Left colon (tissue), 2 donors: Measurements from ENCODE around the gene PDE4D. TPM values are rescaled to one million over a fixed set of nuclear protein-coding genes. Genes with fewer than 3 reads are reported as not detected.

Experiments
- ATAC-seq: fragments of 200-7000 bp; cut with Tn5 transposase; one replicate; pipeline ENCODE4 v1.9.1; 2020; ENCODE audit warnings: mild to moderate bottlenecking, moderate library complexity
- DNase-seq, 2 donors: peaks; one replicate each; pipeline ENCODE4 v3.0.0-alpha.2; 2020
- intact Hi-C, 2 donors: fragments of 100-400 bp; cut with DNase I in 1 of 2; cut with micrococcal nuclease in 1 of 2; formaldehyde crosslinking; loops; one replicate each; pipeline versions ENCODE4 v1.11.2 to v1.14.0; 2022; cut with DNase I, micrococcal nuclease
- total RNA-seq, 2 donors: library from RNA; stranded (reverse); fragmentation: NEBNext Ultra II Directional; extraction: Animal tissue kit (Norgen Biotek cat#: 25700); gene quantifications; one replicate each; pipeline ENCODE4 v1.2.1, GENCODE V29; 2021
- donor health status: DM: no; HTN: no; CAD: no.
- donor health status: DM: yes; HTN: yes; CAD: no.

The PDE4D gene
- total RNA-seq, 2 donors from 2014 or later = 50.6 to 67.8 TPM

DNA sequence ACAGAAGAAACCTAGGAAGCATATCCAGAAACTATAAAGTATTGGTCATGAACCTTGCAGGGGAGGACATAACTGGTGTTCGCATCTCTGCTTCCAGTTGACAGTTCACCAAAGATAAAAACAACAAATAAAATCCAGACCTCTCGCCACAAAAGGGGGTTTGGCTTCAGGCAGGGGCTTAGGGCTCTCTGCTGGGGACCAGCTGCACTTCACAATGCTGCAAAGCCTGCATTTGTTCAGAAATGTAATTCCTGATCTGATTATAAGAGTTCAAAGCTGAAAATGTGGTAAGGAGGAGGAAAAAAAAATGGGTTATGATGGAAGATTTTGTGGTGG lies 79.0 kb downstream of the PDE4D start:
- intact Hi-C loops = loop anchor here in 1 of 2 donors (5.0 to 10.0 kb wide), 3 partner anchors 568 to 850 kb away; no protein-coding TSS in a partner anchor
- ATAC-seq (no peak), DNase-seq (no peak)

DNA sequence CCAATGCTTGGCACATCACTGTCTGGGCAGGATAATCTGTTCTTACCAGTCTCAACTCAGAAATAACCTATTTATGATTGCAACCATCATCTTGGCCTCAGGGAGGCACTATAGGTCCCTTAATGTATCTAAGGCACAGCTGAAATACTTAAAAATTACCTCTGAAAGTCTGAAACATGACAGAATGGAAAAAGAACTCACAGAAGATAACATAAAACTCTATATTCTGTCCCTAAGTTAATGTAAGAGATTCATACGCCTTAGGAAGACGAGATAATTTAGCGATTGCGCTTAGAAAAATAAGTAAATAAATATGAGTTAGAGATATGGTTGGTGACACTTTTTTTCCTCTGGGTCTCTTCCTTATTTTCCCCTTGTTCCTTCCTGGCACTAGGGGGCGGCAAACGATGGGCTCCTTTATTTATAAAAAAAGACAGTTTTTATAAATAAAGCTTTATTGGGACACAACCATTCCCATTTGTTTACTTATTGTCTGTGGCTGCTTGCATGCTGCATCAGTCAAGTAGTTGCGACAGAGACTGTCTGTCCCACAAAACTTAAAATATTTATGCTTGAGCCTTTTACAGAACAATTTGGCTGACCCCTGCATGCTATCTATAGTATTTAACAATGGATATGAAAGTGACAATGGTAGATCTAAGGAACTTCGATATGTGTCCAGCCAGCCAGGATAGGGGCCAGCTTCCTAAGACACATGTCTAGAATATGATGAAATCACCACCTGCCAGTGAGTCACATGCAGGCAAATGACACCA lies 79.6 kb downstream of the PDE4D start:
- ATAC-seq = peak; percentile 79
- peak in 1 of 2 donors; percentile 37 for DNase-seq
- intact Hi-C loops = loop anchor here in 1 of 2 donors (5.0 to 10.0 kb wide), 3 partner anchors 568 to 851 kb away; no protein-coding TSS in a partner anchor

DNA sequence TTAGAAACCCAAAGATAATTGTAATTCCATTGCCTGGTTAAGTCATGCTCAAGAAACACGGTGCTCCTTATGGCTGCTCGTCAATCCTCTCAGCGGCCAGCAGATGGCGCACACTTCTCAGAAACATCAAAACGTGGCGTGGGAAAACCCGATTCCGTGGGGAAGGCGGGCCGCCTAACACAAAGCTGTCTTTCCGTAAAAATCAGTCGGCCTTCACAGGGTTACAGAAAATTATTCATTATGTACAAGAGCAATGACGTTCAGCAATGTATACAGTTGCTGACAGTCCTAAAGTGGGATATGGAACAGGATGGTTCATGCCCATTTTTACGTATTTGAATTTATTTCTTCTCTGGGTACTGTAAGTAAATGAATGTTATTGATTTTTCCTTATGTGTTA lies 83.5 kb downstream of the PDE4D start:
- peak; percentile 49 to 71 for DNase-seq
- intact Hi-C loops = loop anchor here in 1 of 2 donors (5.0 to 10.0 kb wide), 3 partner anchors 572 to 855 kb away; no protein-coding TSS in a partner anchor
- ATAC-seq = peak; percentile 69

DNA sequence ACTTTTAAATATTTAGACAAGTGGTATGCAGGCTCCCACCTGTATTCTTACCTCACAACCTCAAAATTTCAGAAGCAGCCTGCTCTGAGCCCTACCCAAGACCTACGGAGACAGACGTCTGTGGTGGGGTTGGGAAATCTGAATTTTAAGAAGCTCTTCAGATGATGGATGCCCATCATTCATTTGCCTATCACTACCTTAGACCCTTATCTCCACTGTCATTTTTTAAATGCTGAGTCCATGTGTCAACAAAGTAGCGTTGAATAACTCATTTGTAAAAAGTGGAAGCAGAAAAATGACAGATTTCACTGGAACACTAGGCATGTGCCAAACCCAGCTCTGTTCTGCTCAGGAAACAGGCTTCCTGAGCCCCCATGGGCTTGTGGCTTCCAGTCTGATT lies 85.7 kb downstream of the PDE4D start:
- intact Hi-C loops = no loop called here
- ATAC-seq (no peak), DNase-seq (no peak)

DNA sequence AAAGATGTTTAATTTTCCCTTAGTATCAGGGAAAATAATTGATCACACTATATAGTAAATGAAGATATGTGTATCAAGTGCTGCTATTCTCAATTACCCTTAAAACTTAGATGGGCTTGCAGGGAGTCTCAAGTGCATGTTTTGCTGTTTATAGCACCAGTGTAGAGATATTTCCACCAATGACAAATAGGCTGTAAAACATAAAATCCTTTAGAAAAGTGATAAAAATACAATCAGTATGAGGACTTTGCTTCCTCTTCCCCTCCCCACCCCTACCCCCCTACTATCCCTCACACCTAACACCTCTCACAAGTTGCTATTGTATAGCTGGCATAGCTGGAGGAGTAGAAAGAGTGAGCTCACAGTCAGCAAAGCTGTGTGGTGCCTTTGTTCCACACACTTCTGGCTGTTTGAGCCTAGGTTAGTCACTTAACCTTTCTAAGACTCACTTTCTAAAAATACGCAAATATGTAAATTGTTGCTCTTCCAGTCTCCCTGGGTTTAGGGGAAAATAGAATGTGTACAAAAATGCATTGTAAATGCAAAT lies 93.1 kb downstream of the PDE4D start:
- intact Hi-C loops = loop anchor here in 1 of 2 donors (2.0 to 5.0 kb wide), 2 partner anchors 410 to 918 kb away; no protein-coding TSS in a partner anchor

DNA sequence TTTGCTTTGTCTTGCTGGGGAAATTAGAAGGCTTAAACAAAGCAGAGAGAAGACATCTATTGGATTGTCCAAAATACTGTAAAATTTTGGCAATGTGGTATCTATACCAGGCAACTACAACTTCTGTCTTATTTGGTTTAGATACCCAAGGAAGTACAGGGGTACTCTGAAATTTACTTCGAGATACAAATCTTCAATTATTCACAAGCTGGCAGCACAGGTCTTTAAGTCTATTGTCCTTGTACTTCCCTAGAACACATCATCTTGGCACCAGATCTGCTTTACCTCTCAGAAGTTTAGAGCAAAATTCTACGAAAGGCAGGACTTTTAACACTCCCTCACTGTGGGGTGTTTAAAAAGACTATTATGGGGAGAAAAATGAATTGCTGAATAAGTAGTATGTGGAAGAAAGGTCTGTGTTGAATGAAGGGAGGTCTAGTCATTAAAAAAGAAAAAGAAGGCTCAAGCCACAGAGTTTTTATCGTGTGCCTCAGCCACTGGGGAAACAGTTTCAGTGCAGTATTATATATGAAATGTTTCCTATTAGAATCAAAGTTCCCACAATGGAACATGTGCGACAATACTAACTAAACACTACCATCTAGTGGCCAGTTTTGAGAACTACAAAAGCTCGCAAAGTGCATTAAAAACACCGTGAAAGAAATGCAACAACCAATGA lies 93.7 kb downstream of the PDE4D start:
- intact Hi-C loops = loop anchor here in 1 of 2 donors (2.0 to 10.0 kb wide), 4 partner anchors 298 to 918 kb away; no protein-coding TSS in a partner anchor
- DNase-seq (no peak), ATAC-seq (peak; percentile 81)

More for the DNA sequence above, 93.1 kb downstream of the PDE4D start:
- no peak for ATAC-seq
- DNase-seq = no peak

DNA sequence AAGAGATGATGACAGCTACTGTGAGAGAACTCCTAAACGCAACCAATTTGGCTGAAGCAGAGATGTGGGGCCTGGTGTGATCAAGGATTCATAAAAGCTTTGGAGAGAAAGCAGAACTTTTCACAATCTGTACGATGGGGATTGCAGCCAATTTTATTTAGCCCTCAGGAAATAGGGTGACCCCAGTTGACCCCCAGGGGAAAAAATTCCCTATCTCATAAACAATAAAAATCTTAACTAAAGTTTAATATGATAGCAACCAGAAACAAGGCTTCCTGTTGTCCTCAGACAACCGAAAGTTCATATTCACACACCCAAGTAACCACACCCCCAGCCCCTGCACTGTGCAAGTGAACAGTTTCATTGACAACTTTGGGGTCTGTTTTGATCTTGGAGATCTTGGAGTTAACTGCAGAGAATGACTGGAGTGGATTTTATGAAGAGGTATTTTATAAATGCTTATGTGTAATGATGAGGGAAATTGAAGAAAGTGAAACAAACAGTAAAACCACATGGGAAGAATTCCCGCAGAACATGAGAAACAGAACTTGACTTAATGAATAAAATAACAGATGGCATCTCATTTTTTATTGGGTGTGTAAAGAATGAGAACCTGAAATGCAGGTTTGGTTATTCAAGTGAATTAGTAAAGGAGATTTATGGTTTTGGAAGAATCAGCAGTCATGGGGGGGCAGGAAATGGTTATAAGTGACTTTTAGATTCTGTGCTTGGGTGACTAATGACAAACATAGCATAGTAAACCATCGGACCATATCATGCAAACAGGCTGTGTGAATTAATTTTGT lies 94.5 kb downstream of the PDE4D start:
- DNase-seq (peak; percentile 35 to 47), ATAC-seq (peak; percentile 89)
- intact Hi-C loops = loop anchor here in 1 of 2 donors (5.0 to 10.0 kb wide), 2 partner anchors 297 to 614 kb away; no protein-coding TSS in a partner anchor

DNA sequence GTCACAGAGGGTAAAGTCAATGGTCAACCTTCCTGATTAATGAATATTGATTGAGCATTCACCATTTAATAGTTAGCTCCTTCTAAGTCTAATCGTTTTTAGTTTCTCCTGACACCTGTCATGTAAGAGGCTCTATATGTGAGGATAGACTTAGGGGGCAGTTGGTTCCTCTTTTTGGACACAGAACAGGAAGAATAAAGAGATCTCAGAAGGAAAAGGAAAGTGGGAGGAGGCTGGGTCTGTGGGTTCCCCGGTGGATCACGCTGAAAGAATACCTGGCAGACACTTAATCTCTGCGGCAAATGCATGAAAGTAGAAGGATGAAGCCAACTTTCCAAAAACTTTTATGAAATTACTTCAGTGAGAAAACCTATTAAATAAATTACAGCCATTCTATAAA lies 98.4 kb downstream of the PDE4D start:
- intact Hi-C loops = loop anchor here in 1 of 2 donors (5.0 to 10.0 kb wide), 2 partner anchors 293 to 610 kb away; no protein-coding TSS in a partner anchor
- no peak for ATAC-seq
- no peak for DNase-seq

DNA sequence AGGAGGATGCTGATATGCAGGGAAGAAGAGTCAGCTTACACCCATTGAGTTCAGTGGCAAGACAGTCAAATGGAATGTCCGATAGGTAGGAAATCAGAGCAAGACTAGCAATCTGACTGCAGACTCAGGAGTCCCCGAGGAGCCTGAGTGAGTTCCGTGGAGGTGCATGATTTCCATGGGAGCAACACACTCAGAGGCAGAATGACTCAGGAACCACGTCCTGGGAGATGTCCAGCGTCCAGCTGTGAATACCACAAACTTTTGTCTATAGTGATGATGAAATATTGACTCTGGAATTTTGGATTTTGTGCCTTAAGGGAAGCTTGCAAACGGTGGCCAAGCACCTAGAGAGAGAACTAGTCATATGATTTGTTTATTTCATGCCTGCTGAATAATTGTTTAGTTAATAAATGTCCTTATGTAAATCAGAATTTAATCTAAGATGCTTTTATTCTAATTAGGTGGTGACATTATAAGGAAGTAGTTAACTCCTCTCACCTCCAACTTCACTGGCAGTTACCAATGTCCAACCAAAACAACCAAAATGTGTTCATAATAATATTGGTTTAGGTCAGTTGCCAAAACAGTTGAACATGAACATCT lies 100.4 kb downstream of the PDE4D start:
- intact Hi-C loops = loop anchor here in 1 of 2 donors (10.0 kb wide), 1 partner anchor 608 kb away; no protein-coding TSS in a partner anchor
- peak; percentile 16 to 37 for DNase-seq
- ATAC-seq = no peak

DNA sequence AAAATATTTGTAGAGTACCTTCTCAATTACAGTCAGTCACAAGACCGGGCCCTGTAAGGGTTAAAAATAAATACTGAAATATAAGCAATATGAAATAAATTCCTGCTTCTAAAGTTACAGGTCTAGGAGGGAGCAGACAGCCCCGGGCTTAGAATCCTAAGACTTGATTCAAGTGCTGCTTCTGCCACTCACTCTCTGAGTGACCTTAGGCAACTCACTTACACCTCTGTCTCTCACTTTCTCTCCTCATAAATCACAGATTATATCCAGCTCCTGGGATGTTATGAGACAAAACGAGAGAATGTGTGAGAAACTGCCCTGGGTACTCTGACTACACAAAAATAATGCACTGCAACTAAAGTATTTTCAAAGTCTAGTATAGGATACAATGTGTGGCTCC lies 101.9 kb downstream of the PDE4D start:
- intact Hi-C loops = loop anchor here in 1 of 2 donors (10.0 kb wide), 1 partner anchor 607 kb away; no protein-coding TSS in a partner anchor
- DNase-seq (no peak), ATAC-seq (no peak)

DNA sequence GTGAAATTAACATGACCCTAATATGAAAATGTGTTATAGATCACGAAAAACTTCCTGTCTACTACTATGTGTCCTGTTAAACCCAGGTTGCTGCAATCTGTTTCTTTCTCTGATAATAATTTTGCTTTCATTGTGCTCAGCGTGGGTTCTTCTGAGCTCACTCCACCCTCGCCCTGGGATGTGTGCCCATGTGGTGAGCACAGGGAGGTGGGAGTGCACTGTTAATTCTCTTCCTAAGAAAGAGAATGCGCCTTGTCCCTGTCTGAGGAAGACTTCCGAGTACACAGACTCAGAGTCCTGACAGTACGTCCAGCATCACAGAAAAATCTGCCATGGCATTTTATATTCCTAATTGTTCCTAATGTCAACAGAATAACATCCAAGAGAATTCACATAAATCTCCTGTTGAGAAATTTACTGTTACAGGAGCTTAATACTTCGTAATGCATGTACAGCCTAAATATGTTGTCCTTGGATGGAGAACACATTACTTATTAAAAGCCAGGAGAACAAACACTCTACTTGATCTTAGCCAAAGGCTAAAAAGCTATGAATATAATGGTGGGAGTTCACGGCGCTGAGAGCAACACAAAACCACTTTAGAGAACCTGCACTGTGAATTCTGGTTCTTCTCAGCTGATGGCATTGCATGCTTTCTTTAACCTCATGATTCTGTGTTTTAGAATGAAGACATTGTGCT lies 102.6 kb downstream of the PDE4D start:
- intact Hi-C loops = loop anchor here in 1 of 2 donors (10.0 kb wide), 1 partner anchor 606 kb away; no protein-coding TSS in a partner anchor
- DNase-seq (peak in 1 of 2 donors; percentile 38), ATAC-seq (no peak)

DNA sequence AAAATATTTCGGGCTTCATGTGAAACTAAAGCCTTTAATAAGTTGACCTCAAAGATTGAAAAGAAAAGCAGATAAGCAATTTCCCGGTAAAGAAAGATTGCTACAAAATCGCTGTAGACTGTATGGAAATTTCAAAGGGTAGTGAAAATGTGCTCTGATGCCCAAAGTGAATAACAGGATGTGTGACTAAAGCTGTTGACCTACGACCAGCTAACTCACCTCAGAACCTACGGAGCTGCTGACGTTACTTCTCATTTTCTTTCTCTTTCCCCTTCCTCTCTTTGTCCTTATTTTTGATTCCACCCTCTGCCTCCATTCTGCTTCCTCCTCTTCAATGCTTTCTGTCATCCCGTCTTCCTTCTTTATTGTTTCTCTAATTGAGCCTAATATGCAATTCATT lies 103.2 kb downstream of the PDE4D start:
- no peak for DNase-seq
- ATAC-seq = no peak
- intact Hi-C loops = loop anchor here in 1 of 2 donors (10.0 kb wide), 1 partner anchor 606 kb away; no protein-coding TSS in a partner anchor

DNA sequence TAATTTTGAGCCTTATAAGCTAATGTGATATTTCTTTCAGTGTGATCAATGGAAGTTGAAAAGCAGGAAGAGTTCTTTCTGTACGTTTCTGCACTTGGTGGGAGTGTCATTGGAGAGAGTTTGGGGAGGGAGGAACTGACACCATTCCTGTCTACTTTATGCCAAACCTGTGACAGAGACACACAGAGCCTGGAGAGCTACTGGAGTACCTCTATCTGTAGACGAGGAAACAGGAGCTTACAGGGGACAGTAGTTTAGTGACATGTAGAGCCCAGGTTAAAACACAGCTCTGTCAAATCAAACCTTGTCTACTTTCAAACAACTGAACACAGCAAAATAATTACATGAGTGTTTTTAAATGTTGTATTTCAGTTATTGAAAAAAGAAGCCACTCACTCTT lies 103.6 kb downstream of the PDE4D start:
- ATAC-seq (no peak), DNase-seq (no peak)
- intact Hi-C loops = loop anchor here in 1 of 2 donors (10.0 kb wide), 2 partner anchors 115 to 605 kb away; no protein-coding TSS in a partner anchor

DNA sequence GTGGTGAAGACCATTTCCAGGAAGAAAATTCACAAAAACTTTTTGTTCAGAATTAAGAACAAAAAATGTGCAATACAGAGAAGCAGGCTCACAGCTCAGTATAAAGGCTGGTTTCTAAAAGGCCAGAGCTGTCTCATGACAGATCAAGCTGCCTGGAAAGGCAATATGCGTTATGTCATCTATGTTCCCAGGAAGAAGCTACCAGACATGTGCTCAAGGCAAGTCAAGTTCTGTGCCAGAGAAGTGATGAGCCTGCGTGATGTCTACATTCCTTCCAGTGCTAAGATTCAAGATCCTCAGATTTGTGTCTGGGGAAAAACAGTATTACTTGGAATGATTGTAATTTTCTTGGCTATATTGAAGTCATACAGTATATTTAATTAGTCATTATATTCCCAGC lies 104.3 kb downstream of the PDE4D start:
- DNase-seq = no peak
- no peak for ATAC-seq
- intact Hi-C loops = loop anchor here in 1 of 2 donors (10.0 kb wide), 1 partner anchor 114 kb away; no protein-coding TSS in a partner anchor

DNA sequence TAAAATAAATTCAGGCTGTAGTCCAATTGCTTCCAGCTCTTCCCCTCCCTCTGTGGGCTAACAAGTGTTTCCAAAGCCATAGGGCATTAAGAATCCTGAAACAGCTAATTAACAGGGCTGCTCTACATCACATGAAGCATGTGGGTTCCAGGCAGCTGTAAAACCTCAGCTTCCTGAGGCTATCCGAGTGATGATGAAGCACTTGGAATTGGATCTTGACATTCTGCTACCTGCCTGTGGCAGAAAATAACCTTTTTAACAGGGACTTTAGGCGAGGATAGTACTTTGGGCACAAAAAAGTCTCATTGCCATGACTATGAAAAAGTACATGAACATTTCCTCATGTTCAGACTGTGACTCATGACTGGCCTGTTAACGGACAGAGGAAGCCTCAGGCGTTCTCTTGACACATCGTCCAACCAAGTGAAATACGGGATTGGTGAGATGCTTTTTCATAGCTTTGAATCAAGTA lies 107.2 kb downstream of the PDE4D start:
- intact Hi-C loops = loop anchor here in 1 of 2 donors (10.0 kb wide), 1 partner anchor 112 kb away; no protein-coding TSS in a partner anchor
- ATAC-seq = no peak
- no peak for DNase-seq

DNA sequence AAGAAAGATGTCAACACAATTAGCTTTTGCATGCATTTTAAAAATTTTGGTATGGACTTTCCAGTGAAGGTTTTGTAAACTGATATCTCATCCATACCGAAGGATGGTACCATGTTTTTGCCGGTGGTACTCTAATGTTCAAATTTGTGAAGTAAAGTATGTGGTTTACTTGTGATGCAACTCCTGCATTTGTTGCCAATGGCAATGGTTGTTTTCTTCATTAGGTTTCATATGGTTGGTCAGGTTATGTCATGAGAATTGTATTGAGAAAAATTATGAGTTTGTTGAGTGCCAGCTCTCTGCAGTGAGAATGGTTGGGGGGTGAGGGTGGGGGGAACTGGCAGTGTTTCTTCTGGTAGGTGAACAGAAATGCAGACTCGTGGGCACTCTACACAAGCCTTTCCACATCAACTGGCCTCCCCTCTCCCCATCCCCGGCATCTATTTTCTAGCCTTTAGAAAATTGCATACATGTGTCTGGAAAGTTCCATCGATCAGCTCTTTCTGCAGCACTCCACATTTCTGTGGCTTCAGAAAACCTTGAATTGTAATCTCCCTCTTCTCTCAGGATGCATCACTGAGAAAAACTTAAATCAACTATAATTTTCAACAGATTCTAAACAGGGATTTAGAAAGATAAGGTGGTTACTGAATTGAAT lies 107.7 kb downstream of the PDE4D start:
- ATAC-seq (no peak), DNase-seq (no peak)
- intact Hi-C loops = loop anchor here in 1 of 2 donors (10.0 kb wide), 1 partner anchor 111 kb away; no protein-coding TSS in a partner anchor
